Left lung (tissue), 10 donors: Measurements from ENCODE around the gene ABHD12B. TPM values are rescaled to one million over a fixed set of nuclear protein-coding genes. Genes with fewer than 3 reads are reported as not detected.

Experiments
- ATAC-seq: fragments of 200-7000 bp; cut with Tn5 transposase; one replicate; pipeline ENCODE4 v1.9.1; 2020; ENCODE audit warnings: moderate library complexity
- DNase-seq, 4 donors: peaks; one replicate each; pipeline ENCODE4 v3.0.0-alpha.2; 2013 to 2020
- H3K27ac ChIP-seq, 2 donors: fragments of 200-600 bp; sonication (generic) in 1 of 2; one replicate each; pipeline versions ENCODE4 v1.5.0 to v1.8.0; 2020 to 2021
- H3K27me3 ChIP-seq, 2 donors: fragments of 200-600 bp; sonication (generic) in 1 of 2; one replicate each; pipeline versions ENCODE4 v1.5.0 to v1.8.0; 2020 to 2021
- H3K36me3 ChIP-seq, 2 donors: fragments of 200-600 bp; sonication (generic) in 1 of 2; one replicate each; pipeline versions ENCODE4 v1.5.0 to v1.8.0; 2020 to 2021
- H3K4me1 ChIP-seq, 2 donors: fragments of 200-600 bp; one replicate each; pipeline ENCODE4 v1.8.0; 2021
- H3K4me3 ChIP-seq, 2 donors: fragments of 200-600 bp; sonication (generic) in 1 of 2; one replicate each; pipeline versions ENCODE4 v1.5.0 to v1.8.0; 2020 to 2021; ENCODE audit warnings: mild to moderate bottlenecking in 1 of 2
- H3K9me3 ChIP-seq, 2 donors: fragments of 200-600 bp; sonication (generic) in 1 of 2; one replicate each; pipeline versions ENCODE4 v1.5.0 to v1.8.0; 2020 to 2021
- intact Hi-C, 2 donors: fragments of 100-400 bp; cut with DNase I; formaldehyde crosslinking; loops; one replicate each; pipeline versions ENCODE4 v1.11.2 to v1.14.2; 2022
- polyA plus RNA-seq, 6 donors: library from polyadenylated mRNA; unstranded; fragments of 120-200 nt; gene quantifications; one replicate each; pipeline ENCODE4 v1.2.1, GENCODE V29; 2013; ENCODE audit not compliant: insufficient read length in 6 of 6
- total RNA-seq, 2 donors: library from RNA; stranded (reverse); fragmentation: NEBNext Ultra II Directional; extraction: Animal tissue kit (Norgen Biotek cat#: 25700); gene quantifications; one replicate each; pipeline ENCODE4 v1.2.1, GENCODE V29; 2021
- TF ChIP-seq, protein P1 (sequence below), 2 donors: fragments of 200-600 bp; sonication (generic) in 1 of 2; IDR thresholded peaks; one replicate each; pipeline versions ENCODE4 v1.5.0 to v1.8.0; 2021; ENCODE audit warnings: antibody characterized with exemption in 2 of 2
- donor health status: DM: no; HTN: yes; CAD: no.
- donor health status: DM: no; HTN: no; CAD: no.

The ABHD12B gene
- total and polyA plus RNA-seq, 8 donors, result 0.68 to 1.4 (median 1.0) TPM; not detected in 2

- Histone ChIP-seq H3K27ac (no peak overlapping the region), H3K9me3 (no peaks in the 10 kb centered on the region), H3K27me3 (peaks cover 0 to 11% of the 10 kb centered on the region in 2 donors), H3K36me3 (peaks cover 0 to 8% of the 10 kb centered on the region in 2 donors), H3K4me1 (peaks cover 0 to 19% of the 10 kb centered on the region in 2 donors), H3K4me3 (no peak overlapping the region)
- ATAC-seq (no peak), DNase-seq (no peak)
- intact Hi-C loops, result no loop called here
- TF ChIP-seq, protein P1, sequence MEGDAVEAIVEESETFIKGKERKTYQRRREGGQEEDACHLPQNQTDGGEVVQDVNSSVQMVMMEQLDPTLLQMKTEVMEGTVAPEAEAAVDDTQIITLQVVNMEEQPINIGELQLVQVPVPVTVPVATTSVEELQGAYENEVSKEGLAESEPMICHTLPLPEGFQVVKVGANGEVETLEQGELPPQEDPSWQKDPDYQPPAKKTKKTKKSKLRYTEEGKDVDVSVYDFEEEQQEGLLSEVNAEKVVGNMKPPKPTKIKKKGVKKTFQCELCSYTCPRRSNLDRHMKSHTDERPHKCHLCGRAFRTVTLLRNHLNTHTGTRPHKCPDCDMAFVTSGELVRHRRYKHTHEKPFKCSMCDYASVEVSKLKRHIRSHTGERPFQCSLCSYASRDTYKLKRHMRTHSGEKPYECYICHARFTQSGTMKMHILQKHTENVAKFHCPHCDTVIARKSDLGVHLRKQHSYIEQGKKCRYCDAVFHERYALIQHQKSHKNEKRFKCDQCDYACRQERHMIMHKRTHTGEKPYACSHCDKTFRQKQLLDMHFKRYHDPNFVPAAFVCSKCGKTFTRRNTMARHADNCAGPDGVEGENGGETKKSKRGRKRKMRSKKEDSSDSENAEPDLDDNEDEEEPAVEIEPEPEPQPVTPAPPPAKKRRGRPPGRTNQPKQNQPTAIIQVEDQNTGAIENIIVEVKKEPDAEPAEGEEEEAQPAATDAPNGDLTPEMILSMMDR (IDR thresholded peaks at IDR 0.05), result no peak
Observed at GRCh38 chr14:50946234-50946935, 74.5 kb downstream of the ABHD12B start.

DNA sequence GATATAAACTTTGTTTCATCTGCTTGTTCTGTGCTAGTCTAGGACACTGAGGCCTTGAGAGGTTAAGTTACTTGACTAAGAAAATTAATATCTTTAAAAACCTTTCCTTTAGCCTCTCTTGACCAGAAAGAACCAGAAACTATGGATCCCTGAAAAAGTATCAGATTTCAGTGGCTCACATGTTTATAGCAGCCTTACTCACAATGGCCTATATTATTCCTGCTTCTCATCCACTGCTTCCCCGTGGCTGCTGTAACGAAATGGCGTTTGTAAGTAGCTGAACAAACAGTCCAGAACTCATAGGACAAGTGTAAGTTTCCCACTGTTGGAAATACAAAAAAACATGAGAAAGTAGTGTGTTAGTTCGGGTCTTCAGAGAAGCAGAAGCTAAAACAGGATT is 75.6 kb downstream of the ABHD12B start:
- TF ChIP-seq, protein P1 (IDR thresholded peaks at IDR 0.05), result no peak
- ATAC-seq (no peak), DNase-seq (no peak)
- Histone ChIP-seq H3K4me1 (peaks cover 0 to 12% of the 10 kb centered on the region in 2 donors), H3K36me3 (no peaks in the 10 kb centered on the region), H3K27ac (no peak overlapping the region), H3K27me3 (peaks cover 0 to 11% of the 10 kb centered on the region in 2 donors), H3K4me3 (no peak overlapping the region), H3K9me3 (no peaks in the 10 kb centered on the region)
- intact Hi-C loops, result no loop called here

- Histone ChIP-seq H3K27me3 (peaks cover 0 to 11% of the 10 kb centered on the region in 2 donors), H3K9me3 (no peaks in the 10 kb centered on the region), H3K36me3 (no peaks in the 10 kb centered on the region), H3K4me1 (peaks cover 0 to 10% of the 10 kb centered on the region in 2 donors), H3K4me3 (no peak overlapping the region), H3K27ac (no peak overlapping the region)
- TF ChIP-seq, protein P1 (IDR thresholded peaks at IDR 0.05), result no peak
- no peak for ATAC-seq
- DNase-seq, result no peak
- intact Hi-C loops, result no loop called here
Observed at GRCh38 chr14:50948205-50948604, 76.4 kb downstream of the ABHD12B start.

DNA sequence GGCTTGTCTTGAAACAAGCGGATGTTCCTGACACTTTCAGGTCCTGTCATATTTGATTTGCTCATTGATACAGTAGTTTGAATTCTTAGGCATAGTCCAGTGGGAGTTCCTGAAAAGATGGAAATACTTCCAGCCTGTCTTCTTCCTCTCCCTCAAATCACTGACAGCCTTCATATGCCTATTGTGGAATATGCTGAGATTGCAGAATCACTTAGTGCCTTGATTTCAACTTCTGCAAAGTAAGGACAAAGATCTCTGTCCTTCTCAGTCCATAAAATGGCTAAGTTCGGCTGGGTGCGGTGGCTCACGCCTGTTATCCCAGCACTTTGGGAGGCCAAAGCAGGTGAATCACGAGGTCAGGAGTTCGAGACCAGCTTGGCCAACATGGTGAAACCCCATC is 79.2 kb downstream of the ABHD12B start:
- Histone ChIP-seq H3K4me1 (peaks cover 0 to 28% of the 10 kb centered on the region in 2 donors), H3K4me3 (no peak overlapping the region), H3K36me3 (no peaks in the 10 kb centered on the region), H3K9me3 (no peaks in the 10 kb centered on the region), H3K27ac (no peak overlapping the region), H3K27me3 (no peaks in the 10 kb centered on the region)
- intact Hi-C loops, result loop anchor here in 1 of 2 donors (10.0 kb wide), 1 partner anchor 274 kb away; no protein-coding TSS in a partner anchor
- no peak for DNase-seq
- TF ChIP-seq, protein P1 (IDR thresholded peaks at IDR 0.05), result no peak
- no peak for ATAC-seq

DNA sequence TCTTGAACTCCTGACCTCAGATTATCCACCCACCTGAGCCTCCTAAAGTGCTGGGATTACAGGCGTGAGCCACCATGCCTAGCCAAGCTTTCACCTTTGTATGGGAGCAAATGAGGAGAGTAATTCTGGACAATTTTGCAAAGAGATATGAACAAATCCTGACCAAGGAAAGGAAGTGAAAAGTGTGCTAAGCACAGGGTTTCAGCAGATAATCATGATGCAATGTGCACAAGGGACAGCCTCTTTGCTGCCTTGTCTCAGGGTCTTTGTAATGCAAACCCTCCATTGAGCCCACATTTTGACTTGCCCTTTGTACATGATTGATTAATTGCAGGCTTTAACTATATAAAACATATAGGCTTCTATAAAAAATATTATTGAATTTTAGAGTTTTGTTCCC is 81.6 kb downstream of the ABHD12B start:
- no peak overlapping the region for H3K4me3 ChIP-seq
- peak overlapping the region in 1 of 2 donors; percentile 85 for H3K27ac ChIP-seq
- peaks cover 0 to 28% of the 10 kb centered on the region in 2 donors for H3K4me1 ChIP-seq
- ATAC-seq, result no peak
- DNase-seq, result no peak
- no peaks in the 10 kb centered on the region for H3K27me3 ChIP-seq
- no peaks in the 10 kb centered on the region for H3K36me3 ChIP-seq
- no peaks in the 10 kb centered on the region for H3K9me3 ChIP-seq
- intact Hi-C loops, result loop anchor here in 1 of 2 donors (10.0 kb wide), 1 partner anchor 271 kb away; no protein-coding TSS in a partner anchor
- TF ChIP-seq, protein P1 (IDR thresholded peaks at IDR 0.05), result no peak

Other genes starting within 250 kb of the ABHD12B start
- 10 to 100 TPM; 28.2 to 32.3 TPM for gene SAV1, start 203.7 kb upstream of the ABHD12B start, total RNA-seq
- 10 to 100 TPM; 37.3 to 43.9 (median 39.2) TPM for gene SAV1, start 203.7 kb upstream of the ABHD12B start, polyA plus RNA-seq
- 10 to 100 TPM; 34.5 to 49.6 TPM for gene NIN, start 40.9 kb upstream of the ABHD12B start, total RNA-seq
- 10 to 100 TPM; 25.2 to 31.1 (median 28.9) TPM for gene NIN, start 40.9 kb upstream of the ABHD12B start, polyA plus RNA-seq
- 10 to 100 TPM; 48.8 to 85.4 TPM for gene PYGL, start 72.4 kb downstream of the ABHD12B start, total RNA-seq
- 10 to 100 TPM; 16.2 to 22.4 (median 18.3) TPM for gene PYGL, start 72.4 kb downstream of the ABHD12B start, polyA plus RNA-seq
- gene TRIM9, start 223.1 kb downstream of the ABHD12B start, total RNA-seq, result 1 to 10 TPM in 1 of 2 donors, under 1 TPM in 1; 0.47 to 1.4 TPM
- 1 to 10 TPM in 3 of 6 donors, under 1 TPM in 3; 0.88 to 1.3 (median 1.0) TPM for gene TRIM9, start 223.1 kb downstream of the ABHD12B start, polyA plus RNA-seq